AG10803 (cell line): ENCODE data around the gene KCTD4.

Experiments used
- DNase-seq: peaks from one replicate; pipeline ENCODE4 v3.0.0; 2010; ENCODE audit warnings: low read depth
- H3K4me3 ChIP-seq: 2 replicates; pipeline ENCODE4 v1.5.1; 2011; ENCODE audit warnings: mild to moderate bottlenecking, low read length, control low read depth
- CTCF ChIP-seq: conservative IDR thresholded peaks from 2 replicates; pipeline ENCODE4 v1.5.1; 2011; ENCODE audit warnings: mild to moderate bottlenecking, low read length, control low read depth, inconsistent platforms

Gene KCTD4

GRCh38 chr13:45205124-45205523 is 4.3 kb upstream of the KCTD4 start:
- H3K4me3 ChIP-seq = no peak overlapping the region
- DNase-seq = no peak

GRCh38 chr13:45199711-45200110 is 1.1 kb downstream of the KCTD4 start:
- DNase-seq = peak; percentile 23
- no peak for TF ChIP-seq CTCF
- H3K4me3 ChIP-seq = no peak overlapping the region

More at GRCh38 chr13:45205124-45205523, 4.3 kb upstream of the KCTD4 start:
- TF ChIP-seq CTCF = no peak

- peak; percentile 16 for DNase-seq
- TF ChIP-seq CTCF = no peak
- no peak overlapping the region for H3K4me3 ChIP-seq
These were observed 1.9 kb downstream of the KCTD4 start for GRCh38 chr13:45198924-45199323.

- no peak for TF ChIP-seq CTCF
- no peak for DNase-seq
- H3K4me3 ChIP-seq = no peak overlapping the region
These were observed 2.8 kb downstream of the KCTD4 start for GRCh38 chr13:45198041-45198440.

GRCh38 chr13:45196622-45197021 is 4.2 kb downstream of the KCTD4 start:
- TF ChIP-seq CTCF = no peak
- no peak overlapping the region for H3K4me3 ChIP-seq
- peak; percentile 36 for DNase-seq

GRCh38 chr13:45196096-45196495 is 4.7 kb downstream of the KCTD4 start:
- TF ChIP-seq CTCF = no peak

GRCh38 chr13:45195421-45195820 is 5.4 kb downstream of the KCTD4 start:
- H3K4me3 ChIP-seq = no peak overlapping the region
- DNase-seq = no peak
- TF ChIP-seq CTCF = no peak

More at GRCh38 chr13:45196096-45196495, 4.7 kb downstream of the KCTD4 start:
- no peak overlapping the region for H3K4me3 ChIP-seq
- DNase-seq = no peak
